Fibroblast of skin of left biceps (primary cell): ENCODE data around the gene SCAMP3.
A peak's percentile ranks its signal among the peaks of the same experiment; 100 is the strongest.
"Not testable (repeated sequence)": the region's sequence is repeated elsewhere in the genome, so short reads cannot be mapped to it uniquely, and the experiment has no call there.

Experiments
- DNase-seq, 2 experiments: peaks; one replicate each; pipeline ENCODE4 v3.0.0-alpha.2; 2013; ENCODE audit warnings: low read depth in 2 of 2

SCAMP3 gene

DNA sequence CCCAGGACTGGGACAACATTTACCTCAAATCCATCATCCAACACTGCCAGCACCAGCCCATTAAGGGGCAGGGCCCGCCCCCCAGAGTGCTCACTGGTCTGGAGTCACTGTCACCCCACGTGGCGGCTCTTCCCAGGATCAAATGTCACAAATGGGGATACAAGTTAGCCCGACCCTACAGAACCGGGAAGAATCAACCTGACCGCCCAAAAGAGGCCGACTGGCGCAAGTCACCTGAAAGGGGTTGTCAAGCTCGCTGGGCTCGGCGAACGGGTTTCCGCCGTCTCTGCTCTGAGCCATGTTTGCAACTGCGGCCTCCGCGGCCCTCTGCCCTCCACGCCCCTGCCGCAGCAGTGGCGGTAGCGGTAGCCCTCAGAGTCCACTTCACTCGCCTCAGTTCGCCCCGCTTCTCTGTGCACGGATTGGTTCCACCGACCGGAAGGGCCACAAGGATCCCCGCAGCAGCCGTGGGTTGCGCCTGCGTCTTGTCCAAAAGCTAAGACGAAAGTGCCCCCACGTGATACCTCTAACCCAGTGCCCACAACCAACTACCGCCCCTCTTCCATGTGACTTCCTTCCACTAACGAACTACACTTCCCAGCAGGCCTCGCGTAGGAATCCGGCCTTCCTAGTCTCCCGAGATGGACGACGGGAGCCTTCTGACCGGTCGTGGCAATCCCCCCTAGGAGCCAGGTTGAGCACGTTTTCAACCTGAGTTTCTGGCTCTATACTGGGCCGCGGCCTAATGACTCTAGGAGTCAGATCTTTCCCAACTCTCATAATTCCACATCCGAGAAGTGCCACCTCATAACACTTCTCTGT lies at the start of gene SCAMP3:
TSS of gene SCAMP3 (minus strand) at position 509 of the 822 bp plus-strand sequence. CDS start at position 300, 209 bp downstream.
- DNase-seq, result peak; percentile 92

DNA sequence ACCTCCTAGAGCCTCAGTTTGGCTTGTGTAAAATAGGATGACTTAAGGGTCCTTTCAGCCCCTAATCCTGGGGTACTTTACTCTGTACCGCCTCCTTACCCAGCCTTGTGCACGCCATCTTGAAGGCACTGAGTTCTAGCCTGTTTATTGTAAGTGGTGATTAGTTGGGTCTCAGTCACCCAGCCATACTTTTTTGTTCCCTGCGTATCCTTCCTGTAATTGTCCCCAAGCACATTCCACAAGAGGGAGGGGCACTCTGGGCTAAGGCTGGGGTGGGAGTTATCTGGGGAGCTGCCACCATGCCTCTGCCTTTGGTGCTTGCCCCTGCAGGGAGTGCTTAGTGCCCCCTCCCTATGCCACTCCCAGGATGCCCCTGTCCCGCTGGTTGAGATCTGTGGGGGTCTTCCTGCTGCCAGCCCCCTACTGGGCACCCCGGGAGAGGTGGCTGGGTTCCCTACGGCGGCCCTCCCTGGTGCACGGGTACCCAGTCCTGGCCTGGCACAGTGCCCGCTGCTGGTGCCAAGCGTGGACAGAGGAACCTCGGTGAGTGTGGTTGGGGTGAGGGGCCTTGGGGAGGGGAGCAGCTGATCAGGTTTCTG lies 47.4 kb upstream of the SCAMP3 start:
- no peak for DNase-seq

DNA sequence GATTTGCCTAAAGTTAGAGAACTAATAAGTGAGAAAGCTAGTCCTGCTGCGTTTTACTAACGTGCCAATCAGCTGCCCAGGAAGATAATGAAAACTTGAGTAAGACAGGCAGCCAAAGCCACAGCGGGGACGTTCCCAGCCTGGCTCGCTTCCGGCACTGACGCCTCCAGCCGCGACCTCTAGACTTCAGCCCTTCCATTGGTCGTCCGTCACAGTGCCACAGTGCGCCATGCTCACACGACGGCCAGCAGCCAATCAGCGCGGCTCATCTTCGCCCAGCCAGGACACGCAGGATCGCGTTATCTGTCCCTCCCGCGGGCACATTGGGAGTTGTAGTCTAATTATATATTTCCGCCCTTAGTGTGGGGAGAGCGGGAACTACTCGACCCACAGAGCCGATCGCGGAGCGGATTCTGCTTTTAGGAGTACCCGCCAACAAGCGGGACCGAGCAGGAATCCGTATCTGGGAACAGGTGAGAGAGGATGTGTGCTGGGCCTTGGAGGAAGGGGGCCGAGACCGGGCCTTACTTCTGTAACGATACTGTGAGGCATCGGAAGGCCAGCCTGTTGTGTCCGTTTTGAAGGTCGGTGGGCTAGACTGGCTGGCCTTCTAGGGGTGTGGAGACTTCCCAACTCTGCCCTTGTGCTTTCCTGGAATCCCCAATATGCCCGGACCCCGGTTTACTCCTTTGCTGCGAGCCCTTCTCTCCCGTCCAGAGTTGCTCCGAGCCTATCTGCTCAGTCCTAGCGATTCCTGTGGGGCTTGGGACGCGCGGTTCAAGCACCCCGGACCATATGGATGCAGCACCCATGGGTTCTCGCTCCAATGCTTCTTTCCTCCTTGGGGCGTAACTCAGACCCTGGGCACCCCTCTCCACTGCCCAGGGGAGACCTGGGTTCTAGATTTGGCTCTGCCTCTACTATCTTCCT lies 46.6 kb upstream of the SCAMP3 start, which contains the start of gene FDPS:
TSS of gene FDPS (plus strand) at position 374 of the 930 bp plus-strand sequence. CDS start 924 bp downstream, outside the sequence.
- DNase-seq, result peak; percentile 96

DNA sequence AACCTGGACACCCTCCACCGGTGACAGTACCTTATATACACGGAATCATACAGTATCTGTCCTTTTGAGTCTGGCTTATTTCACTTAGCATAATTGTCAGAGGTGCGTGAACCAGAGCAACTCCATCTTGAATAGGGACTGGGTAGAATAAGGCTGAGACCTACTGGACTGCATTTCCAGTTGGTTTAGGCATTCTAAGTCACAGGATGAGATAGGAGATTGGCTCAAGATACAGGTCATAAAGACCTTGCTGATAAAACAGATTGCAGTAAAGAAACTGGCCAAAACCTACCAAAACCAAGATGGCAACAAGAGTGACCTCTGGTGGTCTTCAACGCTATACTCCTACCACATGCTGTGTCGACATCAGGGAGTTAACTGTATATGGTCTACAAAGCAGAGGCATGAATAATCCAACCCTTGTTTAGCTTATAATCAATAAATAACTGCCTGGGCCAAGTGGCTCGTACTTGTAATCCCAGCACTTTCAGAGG lies 45.1 kb upstream of the SCAMP3 start:
- DNase-seq, result peak in 1 of 2 experiments; percentile 12

DNA sequence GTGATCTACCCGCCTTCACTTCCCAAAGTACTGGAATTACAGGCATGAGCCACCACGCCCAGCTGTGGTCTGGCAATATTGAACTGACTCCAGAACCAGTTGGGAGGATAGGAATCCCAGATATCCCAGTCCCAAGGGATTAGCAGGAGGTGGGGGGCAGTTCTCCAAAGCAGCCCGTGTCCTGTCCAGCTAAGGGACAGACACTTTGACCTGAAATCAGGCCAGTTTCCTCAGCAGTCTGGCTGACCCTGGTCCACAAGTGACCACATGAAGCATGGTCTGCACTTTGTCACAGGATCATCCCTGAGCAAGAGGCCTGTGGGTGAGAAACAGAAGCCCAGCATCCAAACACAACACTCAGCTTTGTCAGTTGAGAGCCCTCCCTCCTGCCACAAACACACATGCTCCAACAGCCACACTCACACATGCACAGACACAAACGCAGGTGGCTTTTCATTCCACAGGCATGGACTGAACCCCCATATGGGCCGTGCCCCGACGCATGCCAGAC lies 43.8 kb upstream of the SCAMP3 start:
- no peak for DNase-seq

DNA sequence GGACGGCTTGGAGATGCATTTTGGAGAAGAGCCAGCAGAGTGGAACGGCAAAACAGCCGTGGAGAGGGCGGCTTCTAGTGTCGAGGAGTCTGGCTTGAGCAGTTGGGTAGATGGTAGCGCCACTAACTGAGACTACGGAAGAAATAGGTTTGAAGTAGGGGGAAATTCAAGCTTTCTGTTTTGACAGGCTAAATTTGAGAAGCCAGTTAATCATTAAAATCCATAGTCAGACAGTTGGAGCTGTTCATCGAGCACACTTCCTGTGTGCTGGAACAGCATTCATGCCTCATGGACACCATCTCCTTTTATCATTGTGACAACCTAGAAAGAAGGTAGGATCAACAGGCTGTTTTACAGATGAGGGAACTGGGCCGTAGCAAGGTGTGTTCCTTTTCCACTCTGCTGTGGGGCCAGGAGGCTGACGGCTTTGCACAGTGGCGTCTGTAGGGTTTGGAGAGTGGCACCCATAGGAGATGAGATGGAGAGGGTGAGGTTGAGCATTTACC lies 42.5 kb upstream of the SCAMP3 start:
- no peak for DNase-seq

DNA sequence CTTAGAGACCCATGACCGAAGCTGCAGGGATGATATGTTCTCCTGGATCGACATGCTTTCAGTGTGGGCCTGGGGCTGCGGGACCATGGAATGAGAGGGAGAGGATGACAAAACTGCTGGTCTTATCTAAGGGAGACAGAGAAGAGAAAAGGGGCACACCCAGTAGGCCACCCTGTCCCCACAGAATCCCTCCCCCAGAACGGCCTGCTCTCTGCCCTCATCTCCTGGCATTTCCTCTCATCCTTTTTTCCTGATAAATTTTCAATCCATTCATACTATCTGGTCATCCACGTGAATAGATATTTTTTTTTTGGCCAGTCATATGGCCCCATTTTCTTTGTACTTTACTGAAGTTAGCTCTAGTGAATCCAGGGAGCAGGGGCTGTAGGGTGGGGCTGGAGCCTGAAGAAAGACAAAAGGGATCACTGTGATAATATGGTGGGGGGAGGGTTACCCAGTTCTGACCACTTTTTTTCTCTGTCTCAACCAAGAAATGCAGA lies 39.2 kb upstream of the SCAMP3 start, which contains the start of gene PKLR:
TSS of gene PKLR (minus strand) at position 97 of the 500 bp plus-strand sequence. CDS start at position 54, 43 bp downstream.
- DNase-seq, result no peak

DNA sequence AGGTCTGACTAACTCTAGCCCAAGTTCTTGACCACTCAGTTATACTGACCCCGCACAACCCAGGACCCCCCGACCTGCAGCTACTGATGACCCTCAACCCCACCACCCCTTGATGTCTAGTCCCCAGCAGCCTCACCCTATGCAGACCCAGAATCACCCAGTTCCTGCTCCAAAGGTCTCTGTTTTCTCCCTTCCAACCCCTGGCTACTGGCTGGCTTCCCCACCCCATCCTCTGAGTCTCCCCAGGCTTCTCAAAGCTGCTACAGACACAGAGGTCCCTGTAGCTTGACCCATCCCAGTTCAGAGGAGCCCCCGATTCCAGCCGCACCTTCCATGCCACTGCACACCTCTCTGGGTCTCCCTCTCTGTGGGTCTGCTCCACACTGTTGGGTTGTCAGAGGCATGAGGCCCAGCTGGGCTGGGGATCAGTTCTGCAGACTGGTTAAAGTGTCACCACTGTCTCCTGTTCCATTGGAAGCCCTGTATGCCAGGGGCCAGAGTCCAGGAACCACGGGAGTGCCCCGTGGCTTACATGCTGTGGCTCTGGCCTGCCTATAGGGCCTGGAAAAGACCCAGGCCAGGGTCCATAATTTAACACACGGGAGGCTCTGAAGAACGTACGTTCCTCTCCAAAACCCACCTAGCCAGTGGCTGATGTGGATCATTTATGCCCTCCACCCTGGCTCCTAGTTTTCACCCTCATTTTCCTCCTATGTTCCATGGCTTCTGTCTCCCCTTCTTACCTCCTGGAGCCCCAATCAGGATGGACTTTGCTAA lies 38.6 kb upstream of the SCAMP3 start:
- DNase-seq, result no peak

DNA sequence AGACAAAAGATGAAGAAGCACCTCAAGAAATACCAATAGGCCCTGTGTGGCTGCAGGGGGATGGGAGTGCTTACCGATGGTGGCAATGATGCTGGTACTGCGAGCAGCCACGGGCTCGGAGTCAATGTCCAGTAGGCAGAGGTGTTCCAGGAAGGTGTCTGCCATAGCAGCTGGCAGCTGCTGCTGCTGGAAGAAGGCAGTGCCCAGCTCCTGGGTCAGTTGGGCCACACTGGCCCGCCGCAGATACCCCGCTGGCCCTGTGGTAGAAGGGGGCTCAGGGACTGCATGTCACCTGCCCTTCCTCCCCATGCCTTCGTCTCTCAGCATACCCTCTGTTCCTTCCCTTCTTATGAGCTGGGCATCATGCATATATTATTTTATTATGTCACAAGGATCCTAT lies 37.9 kb upstream of the SCAMP3 start:
- DNase-seq, result no peak

DNA sequence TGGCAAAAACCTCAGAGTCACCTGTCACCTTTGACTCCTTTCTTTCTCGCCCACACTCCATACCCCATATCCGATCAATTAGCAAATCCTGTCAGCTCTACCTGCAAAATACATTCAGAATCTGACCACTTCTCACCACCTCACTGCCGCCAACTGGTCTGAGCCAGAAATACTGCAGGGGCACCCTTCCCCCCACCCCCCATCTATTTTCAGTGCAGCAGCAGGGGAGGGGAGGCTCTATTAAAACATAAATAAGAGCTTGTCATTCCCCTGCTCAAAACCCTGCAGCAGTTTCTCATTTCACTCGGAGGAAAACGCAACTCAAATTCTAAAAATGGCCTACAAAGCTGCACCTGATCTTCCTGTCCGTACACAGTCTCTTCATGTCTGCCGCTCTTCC lies 35.2 kb upstream of the SCAMP3 start:
- no peak for DNase-seq

DNA sequence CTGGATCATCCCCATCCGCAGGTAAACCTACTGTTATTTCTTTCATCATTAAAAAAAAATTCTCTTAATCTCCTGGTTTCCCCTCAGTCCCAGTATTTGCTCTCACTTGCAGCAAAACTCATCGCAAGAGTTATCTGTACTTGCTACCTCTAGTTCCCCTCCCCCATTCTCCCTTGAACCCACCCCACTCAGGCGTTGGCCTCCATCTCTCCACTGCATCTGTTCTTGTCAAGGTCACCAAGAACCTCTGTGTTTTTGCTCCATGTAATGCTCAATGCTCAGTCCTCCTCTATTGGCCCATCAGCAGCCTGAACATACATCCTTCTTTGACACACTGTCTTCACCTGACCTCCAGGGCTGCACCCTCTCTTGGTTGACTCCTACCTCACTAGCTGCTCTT lies 34.5 kb upstream of the SCAMP3 start:
- no peak for DNase-seq

DNA sequence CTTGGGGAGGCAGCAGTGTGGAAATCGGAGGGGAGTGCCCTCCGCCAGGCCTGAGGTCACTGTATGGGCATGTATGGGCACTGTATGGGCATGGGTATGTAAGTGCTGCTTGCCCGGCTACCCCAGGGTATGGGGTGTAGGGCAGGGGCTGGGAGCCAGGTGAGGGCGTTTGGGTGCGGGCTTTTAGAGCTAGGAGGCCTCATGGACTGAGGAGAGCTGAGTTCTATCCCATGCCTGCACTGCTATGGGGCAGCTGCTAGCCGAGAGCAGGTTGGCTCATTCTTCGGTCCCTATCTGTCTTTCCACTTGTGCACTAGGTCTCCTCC lies 33.7 kb upstream of the SCAMP3 start:
- no peak for DNase-seq

DNA sequence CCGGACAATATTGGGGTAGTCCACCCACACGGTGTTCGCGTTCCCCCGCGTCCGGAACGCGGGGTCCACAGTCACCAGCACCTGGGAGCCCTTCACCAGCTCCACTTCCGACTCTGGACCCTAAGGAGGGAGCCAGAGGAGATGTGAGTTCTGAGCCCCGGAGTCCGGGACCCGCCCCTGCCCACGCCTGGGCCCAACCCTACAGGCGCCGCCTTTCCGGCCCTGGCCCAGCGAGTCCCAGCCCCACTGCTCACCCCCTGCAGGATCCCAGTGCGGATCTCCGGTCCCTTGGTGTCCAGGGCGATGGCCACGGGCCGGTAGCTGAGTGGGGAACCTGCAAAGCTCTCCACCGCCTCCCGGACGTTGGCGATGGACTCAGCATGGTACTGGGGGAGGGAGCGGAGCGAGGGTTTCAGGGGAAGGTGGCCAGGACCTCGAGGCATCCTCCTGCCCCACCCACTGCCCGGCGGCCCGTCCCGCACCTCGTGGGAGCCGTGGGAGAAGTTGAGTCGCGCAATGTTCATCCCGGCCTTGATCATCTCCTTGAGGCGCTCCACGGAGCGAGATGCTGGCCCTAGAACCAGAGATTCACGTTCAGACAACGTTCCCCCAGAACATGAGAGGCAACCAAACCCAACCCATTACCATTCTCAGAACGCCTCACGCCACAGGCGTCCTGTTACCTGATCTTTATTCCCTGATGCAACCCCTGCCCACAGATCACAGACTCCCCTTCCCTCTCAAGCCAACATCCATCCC lies 33.2 kb upstream of the SCAMP3 start:
- no peak for DNase-seq

DNA sequence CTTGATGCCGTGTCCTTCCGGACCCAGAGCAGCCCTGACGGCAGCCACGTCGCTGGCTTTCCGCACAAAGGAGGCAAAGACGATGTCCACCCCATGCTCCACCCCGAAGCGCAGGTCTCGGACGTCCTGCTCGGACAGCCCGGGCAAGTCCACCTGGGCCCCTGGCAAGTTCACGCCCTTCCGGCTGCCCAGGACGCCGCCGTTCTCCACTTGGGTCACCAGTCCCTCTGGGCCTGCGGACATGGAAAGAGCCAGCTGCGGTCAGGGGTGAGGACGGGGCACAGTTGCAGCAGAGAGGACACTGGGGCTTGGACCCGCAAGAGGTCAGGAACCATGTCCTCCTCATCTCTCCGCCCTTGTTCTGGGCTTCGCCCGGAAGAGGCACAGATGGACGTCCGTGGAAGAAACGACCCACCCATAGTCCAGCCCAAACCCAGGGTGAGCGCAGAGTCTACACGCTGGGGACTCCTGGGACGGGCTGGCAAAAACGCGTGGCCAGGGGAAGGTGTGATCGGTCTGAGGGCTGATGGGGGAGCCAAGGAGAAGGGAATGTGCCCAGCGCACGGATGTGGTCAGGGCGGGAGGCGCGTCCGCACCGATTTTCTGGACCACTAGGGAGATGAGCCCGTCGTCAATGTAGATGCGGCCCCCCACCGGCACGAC lies 32.5 kb upstream of the SCAMP3 start:
- DNase-seq, result no peak

DNA sequence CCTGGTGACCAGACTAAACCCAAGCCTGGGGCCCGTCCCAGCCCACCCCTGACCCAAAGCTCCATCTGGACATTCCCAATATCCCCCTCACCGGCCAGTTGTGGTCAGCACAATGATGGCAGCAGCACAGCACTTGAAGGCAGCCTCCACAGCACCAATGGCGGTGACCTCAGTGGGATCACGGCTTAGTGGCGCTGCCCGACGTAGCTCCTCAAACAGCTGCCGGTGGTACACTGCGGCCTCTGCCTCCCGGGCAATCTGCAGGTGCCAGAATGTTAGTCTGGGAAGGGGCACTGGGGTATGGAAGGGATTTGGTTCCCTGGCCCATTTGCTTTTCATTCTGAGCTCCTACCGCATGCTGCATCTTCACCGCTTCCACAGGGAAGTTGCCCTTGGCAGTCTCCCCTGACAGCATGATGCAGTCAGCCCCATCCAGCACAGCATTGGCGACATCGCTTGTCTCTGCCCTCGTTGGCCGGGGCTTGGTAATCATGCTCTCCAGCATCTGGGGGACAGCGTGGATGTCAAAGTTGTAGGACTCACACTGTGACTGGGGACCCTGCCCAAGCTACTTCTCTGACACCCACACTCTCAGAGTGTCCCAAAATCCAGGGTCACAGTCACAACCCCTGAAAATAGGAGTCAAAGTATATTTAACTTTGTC lies 31.1 kb upstream of the SCAMP3 start:
- no peak for DNase-seq

DNA sequence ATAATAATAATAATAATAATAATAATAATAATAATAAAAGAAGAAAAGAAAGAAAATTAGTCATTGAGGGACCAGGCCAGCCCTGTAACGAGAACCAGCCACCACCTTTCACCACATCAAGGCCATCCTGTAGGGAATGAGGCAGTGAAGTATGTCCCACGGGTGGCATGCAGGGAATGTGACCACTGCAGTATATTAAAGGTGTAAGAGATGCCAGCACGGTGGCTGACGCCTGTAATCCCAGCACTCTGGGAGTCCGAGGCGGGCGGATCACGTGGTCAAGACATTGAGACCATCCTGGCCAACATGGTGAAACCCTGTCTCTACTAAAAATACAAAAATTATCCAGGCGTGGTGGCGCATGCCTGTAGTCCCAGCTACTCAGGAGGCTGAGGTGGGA lies 28.8 kb upstream of the SCAMP3 start:
- not testable (repeated sequence) for DNase-seq

DNA sequence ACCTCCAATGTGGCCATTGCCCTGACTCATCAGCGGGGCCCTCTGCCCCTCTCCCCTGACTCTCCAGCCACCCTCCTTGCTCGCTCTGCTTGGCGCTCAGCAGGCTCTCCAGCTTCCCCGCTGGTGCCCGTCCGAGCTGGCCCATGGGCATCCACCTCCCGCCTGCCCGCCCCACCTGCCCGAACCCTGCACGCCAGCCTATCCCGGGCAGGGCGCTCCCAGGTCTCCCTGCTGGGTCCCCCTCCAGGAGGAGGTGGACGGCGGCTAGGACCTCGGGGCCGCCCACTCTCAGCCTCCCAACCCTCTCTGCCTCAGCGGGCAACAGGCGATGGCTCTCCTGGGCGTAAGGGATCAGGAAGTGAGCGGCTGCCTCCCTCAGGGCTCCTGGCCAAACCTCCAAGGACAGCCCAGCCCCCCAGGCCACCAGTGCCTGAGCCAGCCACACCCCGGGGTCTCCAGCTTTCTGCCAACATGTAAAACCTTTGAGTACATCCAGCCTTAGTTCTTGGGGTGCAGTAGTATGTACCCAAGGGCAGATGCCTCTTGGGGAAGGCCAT lies 25.9 kb upstream of the SCAMP3 start:
- no peak for DNase-seq

DNA sequence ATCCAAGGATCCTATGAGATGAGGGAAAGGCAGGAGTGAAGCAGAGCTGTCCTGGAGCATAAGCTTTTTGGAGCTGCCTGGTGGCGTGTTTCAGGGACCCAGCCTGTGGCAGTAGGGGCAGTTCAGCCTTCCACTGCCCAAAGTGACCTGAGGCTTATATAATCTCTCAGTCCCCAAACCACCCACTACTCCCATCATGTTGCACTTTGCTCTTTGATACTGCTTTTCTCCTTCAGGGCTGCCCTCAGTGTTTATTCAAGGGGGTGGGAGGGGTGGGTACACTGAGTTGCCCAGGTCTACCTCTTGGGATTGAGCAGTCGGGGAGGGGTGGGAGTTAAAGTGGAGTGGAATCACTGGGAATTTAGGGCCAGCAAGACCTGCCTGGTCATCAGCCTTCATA lies 24.4 kb upstream of the SCAMP3 start:
- no peak for DNase-seq
